IMR-90 (cell line): Measurements from ENCODE around the gene MPL. TPM values are rescaled to one million over a fixed set of nuclear protein-coding genes. Genes with fewer than 3 reads are reported as not detected.
A peak's percentile ranks its signal among the peaks of the same experiment; 100 is the strongest.

Source experiments
- ATAC-seq: fragments of 200-7000 bp; cut with Tn5 transposase; 2 replicates; pipeline ENCODE4 v1.9.1; 2020; ENCODE audit warnings: low read depth, mild to moderate bottlenecking, moderate library complexity
- BruUV-seq: library from RNA; stranded (reverse); fragments of 400-500 nt; replicated peaks from 2 replicates; lab custom pipeline; 2021; lab: Mats Ljungman, UMichigan
- CTCF ChIA-PET: fragments of 300-600 bp; formaldehyde crosslinking; extraction: SDS; loops from one replicate; lab custom pipeline; 2021; ENCODE audit warnings: antibody characterized with exemption; lab: Yijun Ruan, JAX
- POLR2A ChIA-PET: fragments of 300-600 bp; sonication (Branson Sonifier 250); formaldehyde crosslinking; loops from one replicate; lab custom pipeline; 2022; ENCODE audit warnings: antibody characterized with exemption; ENCODE audit not compliant: unreplicated experiment; lab: Charles Lee
- DNase-seq: peaks from one replicate; pipeline ENCODE4 v3.0.0; 2013
- H2AFZ ChIP-seq: replicated peaks from 2 replicates; pipeline ENCODE3; 2013; ENCODE audit warnings: low read length, mild to moderate bottlenecking; ENCODE audit not compliant: poor library complexity
- H2AK5ac ChIP-seq: 2 replicates; pipeline ENCODE4 v1.6.1; 2013; ENCODE audit warnings: low read depth, low read length, inconsistent platforms
- H2AK9ac ChIP-seq: replicated peaks from 2 replicates; pipeline ENCODE3; 2013; ENCODE audit warnings: mild to moderate bottlenecking, low read depth, low read length, moderate library complexity; ENCODE audit not compliant: poor library complexity
- H2BK120ac ChIP-seq: 2 replicates; pipeline ENCODE4 v1.6.1; 2013; ENCODE audit warnings: low read depth, low read length, inconsistent platforms
- H2BK15ac ChIP-seq: 3 replicates; pipeline ENCODE4 v1.6.1; 2013; ENCODE audit warnings: low read depth, low read length, inconsistent platforms
- H2BK20ac ChIP-seq: 2 replicates; pipeline ENCODE4 v1.6.1; 2013; ENCODE audit warnings: low read depth, mild to moderate bottlenecking, inconsistent platforms, low read length, moderate library complexity
- H2BK5ac ChIP-seq: 2 replicates; pipeline ENCODE4 v1.6.1; 2013; ENCODE audit warnings: mild to moderate bottlenecking, low read depth, low read length, inconsistent platforms; ENCODE audit not compliant: poor library complexity, severe bottlenecking
- H3K14ac ChIP-seq: replicated peaks from 2 replicates; pipeline ENCODE4 v1.6.1; 2013; ENCODE audit warnings: low read depth, low read length, inconsistent platforms
- H3K18ac ChIP-seq: 2 replicates; pipeline ENCODE4 v1.6.1; 2013; ENCODE audit warnings: low read depth, low read length, control low read depth
- H3K23ac ChIP-seq: 2 replicates; pipeline ENCODE4 v1.6.1; 2013; ENCODE audit warnings: low read depth, low read length, inconsistent platforms
- H3K27ac ChIP-seq: 2 replicates; pipeline ENCODE4 v1.5.1; 2013; ENCODE audit warnings: mild to moderate bottlenecking, control low read depth, low read length; ENCODE audit not compliant: insufficient read depth
- H3K27me3 ChIP-seq: 2 replicates; pipeline ENCODE4 v1.6.1; 2013; ENCODE audit warnings: low read length; ENCODE audit not compliant: control insufficient read depth, insufficient read depth
- H3K36me3 ChIP-seq: 2 replicates; pipeline ENCODE4 v1.6.1; 2013; ENCODE audit warnings: low read length, mixed read lengths; ENCODE audit not compliant: control insufficient read depth, insufficient read depth
- H3K4ac ChIP-seq: 2 replicates; pipeline ENCODE4 v1.6.1; 2013; ENCODE audit warnings: low read depth, low read length, inconsistent platforms
- H3K4me1 ChIP-seq: 2 replicates; pipeline ENCODE4 v1.6.1; 2013; ENCODE audit warnings: low read length, mixed read lengths; ENCODE audit not compliant: control insufficient read depth, insufficient read depth
- H3K4me2 ChIP-seq: 2 replicates; pipeline ENCODE4 v1.6.1; 2013; ENCODE audit warnings: low read depth, mild to moderate bottlenecking, control low read depth, low read length, moderate library complexity
- H3K4me3 ChIP-seq: 2 replicates; pipeline ENCODE4 v1.5.1; 2013; ENCODE audit warnings: low read depth, mild to moderate bottlenecking, control low read depth, low read length, moderate library complexity; ENCODE audit not compliant: insufficient read depth
- H3K56ac ChIP-seq: 2 replicates; pipeline ENCODE4 v1.6.1; 2013; ENCODE audit warnings: low read length, inconsistent platforms; ENCODE audit not compliant: insufficient read depth; ENCODE audit errors: extremely low read depth
- H3K79me1 ChIP-seq, 2 experiments: 2 replicates each; pipeline ENCODE4 v1.6.1; 2013; ENCODE audit warnings: low read length in 2 of 2, inconsistent platforms in 1 of 2, low read depth in 1 of 2
- H3K9ac ChIP-seq: 2 replicates; pipeline ENCODE4 v1.6.1; 2013; ENCODE audit warnings: low read depth, low read length, control low read depth
- H3K9me1 ChIP-seq: 2 replicates; pipeline ENCODE4 v1.6.1; 2013; ENCODE audit warnings: low read length, inconsistent platforms; ENCODE audit not compliant: insufficient read depth
- H3K9me3 ChIP-seq: 2 replicates; pipeline ENCODE4 v1.6.1; 2013; ENCODE audit warnings: low read length; ENCODE audit not compliant: control insufficient read depth, insufficient read depth
- H4K20me1 ChIP-seq: 2 replicates; pipeline ENCODE4 v1.6.1; 2013; ENCODE audit warnings: low read length, inconsistent platforms; ENCODE audit not compliant: insufficient read depth
- H4K5ac ChIP-seq: 2 replicates; pipeline ENCODE4 v1.6.1; 2013; ENCODE audit warnings: mild to moderate bottlenecking, low read depth, low read length, control low read depth
- H4K8ac ChIP-seq, 2 experiments: 2 replicates each; pipeline ENCODE4 v1.6.1; 2013; ENCODE audit warnings: low read depth in 2 of 2, low read length in 2 of 2, control low read depth in 1 of 2, inconsistent platforms in 1 of 2
- H4K91ac ChIP-seq: 2 replicates; pipeline ENCODE4 v1.6.1; 2013; ENCODE audit warnings: low read depth, low read length, inconsistent platforms; ENCODE audit not compliant: insufficient read depth
- MAZ ChIP-seq: IDR thresholded peaks from 2 replicates; pipeline ENCODE4 v1.6.1; 2012; ENCODE audit warnings: low read depth, mild to moderate bottlenecking, low read length, improper control_type of control experiment, moderate library complexity, borderline replicate concordance
- POLR2A ChIP-seq: IDR thresholded peaks from 2 replicates; pipeline ENCODE4 v1.6.1; 2012; ENCODE audit warnings: mild to moderate bottlenecking, low read depth, low read length
- WGBS, 2 experiments: methylation state at CpG; one replicate each; pipeline versions ENCODE4 v1.1.5 to v1.1.7; 2013; ENCODE audit warnings: missing lambda C conversion rate in 2 of 2; ENCODE audit not compliant: insufficient read length in 1 of 2; ENCODE audit errors: extremely low coverage in 2 of 2; 5-methylcytosine and 5-hydroxymethylcytosine counted together
- dilution Hi-C: fragments of 300-500 bp; cut with HindIII; formaldehyde crosslinking; loops from one replicate; pipeline ENCODE4 v1.14.3; 2018; ENCODE audit warnings: low sequenced_read_pairs; ENCODE audit not compliant: unreplicated experiment
- in situ Hi-C: fragments of 300-500 bp; cut with MboI; formaldehyde crosslinking; loops from 3 replicates; pipeline ENCODE4 v1.14.3; 2019; ENCODE audit warnings: low sequenced_read_pairs, inconsistent platforms, mixed read lengths
- intact Hi-C: fragments of 100-400 bp; cut with micrococcal nuclease; formaldehyde crosslinking; loops from 2 replicates; pipeline ENCODE4 v1.10.0; 2022
- polyA plus RNA-seq, 3 experiments: library from polyadenylated mRNA; depleted of rRNA; stranded (reverse); fragments of >200 nt; gene quantifications; 2 replicates each; pipeline ENCODE4 v1.2.3, GENCODE V29; 2012; ENCODE audit warnings: low replicate concordance in 1 of 3
- total RNA-seq: library from RNA; depleted of rRNA; stranded (reverse); fragments of >200 nt; gene quantifications from 2 replicates; pipeline ENCODE4 v1.2.3, GENCODE V29; 2012

MPL gene
- total and polyA plus RNA-seq, 2 of the 4 experiments (the other 2 are of a cell fraction): 0.12 TPM; not detected in 1

GRCh38 chr1:43305926-43306687 is 31.5 kb upstream of the MPL start:
- no peaks in the 10 kb centered on the region for H3K9me3 ChIP-seq
- no peak overlapping the region for H2BK15ac ChIP-seq
- H2AFZ ChIP-seq: no peak overlapping the region
- H4K8ac ChIP-seq: no peak overlapping the region
- 81% methylated on average over 5 of the region's 6 CpGs; no CpG with 5 or more reads in 1 of the 2 experiments for WGBS, 2 experiments
- no peaks in the 10 kb centered on the region; the same call in 1 of the 2 replicates for H4K20me1 ChIP-seq
- intact Hi-C loops: no loop called here
- no peak overlapping the region for H3K4ac ChIP-seq
- no peak overlapping the region for H3K4me2 ChIP-seq
- dilution Hi-C loops: no loop called here
- BruUV-seq: no TSS peak
- no peaks in the 10 kb centered on the region for H3K36me3 ChIP-seq
- H3K79me1 ChIP-seq: no peaks in the 10 kb centered on the region
- no peak overlapping the region for H3K14ac ChIP-seq
- no peak overlapping the region for H2BK20ac ChIP-seq
- H2BK5ac ChIP-seq: no peak overlapping the region
- ChIA-PET POLR2A (no interaction called here), CTCF (no interaction called here)
- H3K4me1 ChIP-seq: peaks cover 4% of the 10 kb centered on the region; the same call in 1 of the 2 replicates
- H2BK120ac ChIP-seq: no peak overlapping the region
- H3K9ac ChIP-seq: no peak overlapping the region
- H2AK9ac ChIP-seq: peak overlapping the region; percentile 15
- in situ Hi-C loops: loop anchor here (5.0 kb wide), 1 partner anchor 36 kb away; no protein-coding TSS in a partner anchor
- H4K5ac ChIP-seq: no peak overlapping the region
- no peak overlapping the region for H3K4me3 ChIP-seq
- no peak overlapping the region for H3K18ac ChIP-seq
- peaks cover 8% of the 10 kb centered on the region; the same call in 1 of the 2 replicates for H3K27me3 ChIP-seq
- ATAC-seq: no peak
- H3K27ac ChIP-seq: no peak overlapping the region
- no peak overlapping the region for H3K56ac ChIP-seq
- TF ChIP-seq MAZ (no peak), POLR2A (no peak)
- H3K9me1 ChIP-seq: no peaks in the 10 kb centered on the region
- no peak overlapping the region for H4K91ac ChIP-seq
- no peak for DNase-seq
- H3K23ac ChIP-seq: 0 out of 2 replicates have a peak overlapping the region, but pooled peaks have one; percentile 20
- H2AK5ac ChIP-seq: no peak overlapping the region
